GM10847 (cell line): ENCODE data around the gene MSI2.

Source experiments
- POLR2A ChIP-seq: IDR thresholded peaks from 2 replicates; pipeline ENCODE4 v1.6.1; 2011; ENCODE audit not compliant: insufficient read length; ENCODE audit errors: extremely low read depth

The MSI2 gene

GRCh38 chr17:57619061-57619937 is 363.0 kb downstream of the MSI2 start:
- TF ChIP-seq POLR2A: no peak

DNA sequence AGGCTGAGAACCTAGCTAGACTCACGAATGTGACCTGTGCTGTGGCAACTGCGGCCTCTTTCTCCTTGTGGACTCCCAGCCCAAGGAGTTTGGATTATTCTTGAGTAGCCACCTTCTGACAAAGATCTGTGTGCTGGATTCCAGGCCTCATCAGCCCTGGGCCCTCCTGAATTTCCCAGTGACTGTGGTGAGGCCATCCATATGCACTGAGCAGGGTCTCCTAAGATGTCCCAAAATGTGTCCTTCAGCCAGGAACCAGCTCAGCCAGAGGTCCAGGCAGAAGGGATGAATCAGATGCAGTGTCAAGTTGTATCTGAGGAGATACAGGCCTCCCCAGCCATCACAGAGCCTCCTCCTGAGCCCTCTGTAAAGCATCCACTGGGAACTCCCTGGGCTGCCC is 364.3 kb downstream of the MSI2 start:
- no peak for TF ChIP-seq POLR2A

DNA sequence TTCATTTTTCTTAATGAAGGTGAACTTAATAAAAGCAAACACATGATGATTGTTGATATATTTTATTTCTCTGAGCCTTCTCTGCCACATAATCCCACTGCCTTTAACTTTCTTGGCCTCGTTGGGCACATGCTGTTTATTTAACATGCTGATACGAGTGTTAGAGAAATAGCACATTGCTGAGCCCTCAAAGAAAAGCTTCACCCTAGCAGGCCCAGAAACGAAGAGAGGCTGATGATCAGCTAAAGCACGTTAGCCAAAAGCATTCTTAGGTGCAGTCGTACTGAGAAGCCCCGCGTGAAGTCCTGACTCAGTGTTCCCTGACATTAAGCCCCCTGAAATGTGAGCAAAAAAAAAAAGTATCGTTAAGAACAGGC is 366.0 kb downstream of the MSI2 start:
- TF ChIP-seq POLR2A: no peak

- TF ChIP-seq POLR2A: no peak
Observed at GRCh38 chr17:57622683-57623433, 366.5 kb downstream of the MSI2 start.

DNA sequence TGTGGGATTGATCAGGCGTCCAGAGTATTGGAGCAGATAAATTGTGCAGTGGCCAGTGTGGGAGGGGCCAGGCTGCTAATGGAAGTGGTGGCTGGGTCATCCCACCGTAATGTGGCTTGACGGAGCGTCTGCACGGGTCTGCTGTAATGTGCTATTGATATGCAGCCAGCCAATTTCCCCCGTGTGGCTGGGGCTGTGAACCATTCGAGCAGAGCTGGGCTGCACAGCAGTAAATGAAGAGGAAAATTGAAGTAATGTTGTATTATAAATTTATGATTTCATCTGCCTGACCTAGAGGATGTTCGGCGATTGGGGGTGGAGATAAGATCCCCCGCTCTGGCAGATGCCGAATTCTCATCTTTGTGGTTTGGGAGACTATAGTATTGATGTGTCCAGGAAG is 367.3 kb downstream of the MSI2 start:
- TF ChIP-seq POLR2A: no peak

- TF ChIP-seq POLR2A: no peak
Observed at GRCh38 chr17:57624386-57624785, 368.1 kb downstream of the MSI2 start.

DNA sequence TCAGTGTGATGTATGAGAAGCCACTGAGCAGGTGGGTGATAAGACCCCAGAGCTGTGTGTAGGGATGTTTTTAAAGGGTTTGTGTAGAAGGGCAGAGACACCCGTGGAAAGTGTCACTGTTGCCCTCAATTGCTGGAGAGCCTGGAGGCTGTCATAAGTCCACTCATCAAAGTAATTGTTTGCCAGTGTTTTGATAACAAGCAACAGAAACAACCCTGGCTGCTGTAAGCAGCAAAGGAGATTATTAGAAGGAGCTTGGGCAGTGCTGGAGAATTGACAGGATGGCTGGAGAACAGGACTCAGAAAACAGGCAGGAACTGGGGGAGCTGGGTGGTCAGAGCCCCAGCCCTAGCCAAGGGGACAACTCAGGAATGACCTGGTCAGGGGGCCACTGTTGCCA is 369.2 kb downstream of the MSI2 start:
- no peak for TF ChIP-seq POLR2A

GRCh38 chr17:57625957-57626356 is 369.6 kb downstream of the MSI2 start:
- no peak for TF ChIP-seq POLR2A

GRCh38 chr17:57626520-57627210 is 370.3 kb downstream of the MSI2 start:
- no peak for TF ChIP-seq POLR2A

- TF ChIP-seq POLR2A: no peak
Observed at GRCh38 chr17:57627591-57627990, 371.3 kb downstream of the MSI2 start.

GRCh38 chr17:57628421-57628820 is 372.1 kb downstream of the MSI2 start:
- no peak for TF ChIP-seq POLR2A

GRCh38 chr17:57629470-57629869 is 373.1 kb downstream of the MSI2 start:
- TF ChIP-seq POLR2A: no peak

DNA sequence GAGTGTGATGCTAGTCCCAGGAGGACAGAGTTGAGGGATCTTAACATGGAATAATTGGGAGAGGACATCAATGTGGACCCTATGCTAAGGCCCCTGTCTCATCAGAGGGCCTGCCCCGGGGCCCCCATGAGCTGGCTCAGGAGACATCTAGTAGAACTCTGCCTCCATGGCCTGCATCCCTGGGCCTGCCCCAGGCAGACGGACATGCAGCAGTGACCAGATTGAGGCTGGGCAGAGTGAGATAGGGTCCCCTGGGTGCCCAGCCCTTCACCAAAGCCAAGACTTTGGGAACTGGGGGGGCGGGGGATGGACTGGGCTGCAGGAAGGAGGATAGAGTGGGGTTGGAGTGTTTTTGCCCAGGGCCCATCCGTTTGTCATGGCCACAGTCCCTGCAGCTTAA is 373.6 kb downstream of the MSI2 start:
- no peak for TF ChIP-seq POLR2A

GRCh38 chr17:57630736-57631135 is 374.4 kb downstream of the MSI2 start:
- TF ChIP-seq POLR2A: no peak

DNA sequence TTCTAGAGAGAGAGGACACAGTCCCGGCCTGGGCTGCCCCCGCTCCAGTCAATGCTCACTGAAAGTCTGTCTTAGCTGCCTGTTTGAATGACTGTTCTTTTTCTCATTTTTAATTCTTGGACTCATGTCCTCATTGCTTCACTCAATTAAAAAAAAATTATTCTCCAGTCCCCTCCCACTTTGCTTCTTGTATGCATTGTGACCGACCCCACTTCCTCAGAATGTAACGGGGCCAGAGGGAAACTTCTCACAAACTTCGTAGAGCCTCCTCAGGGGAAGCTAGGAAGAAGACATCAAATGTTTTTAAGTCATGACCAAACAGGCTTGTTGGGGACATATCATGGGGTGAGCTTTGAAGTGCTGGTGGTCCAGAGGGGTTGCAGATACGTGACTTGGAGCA is 375.5 kb downstream of the MSI2 start:
- TF ChIP-seq POLR2A: no peak

GRCh38 chr17:57632294-57632693 is 376.0 kb downstream of the MSI2 start:
- TF ChIP-seq POLR2A: no peak
